WI38 (cell line): ENCODE results near the gene BDKRB2.

Source experiments
- H3K4me3 ChIP-seq: 2 replicates; pipeline ENCODE4 v1.5.1; 2011; ENCODE audit warnings: low read depth, mild to moderate bottlenecking, control low read depth, low read length
- TF ChIP-seq, protein P1 (sequence below): IDR thresholded peaks from 2 replicates; pipeline ENCODE4 v1.5.1; 2012; ENCODE audit warnings: low read depth, mild to moderate bottlenecking, control low read depth, low read length

Gene BDKRB2

GRCh38 chr14:96177766-96178375, 26.8 kb upstream of the BDKRB2 start:
- TF ChIP-seq, protein P1, sequence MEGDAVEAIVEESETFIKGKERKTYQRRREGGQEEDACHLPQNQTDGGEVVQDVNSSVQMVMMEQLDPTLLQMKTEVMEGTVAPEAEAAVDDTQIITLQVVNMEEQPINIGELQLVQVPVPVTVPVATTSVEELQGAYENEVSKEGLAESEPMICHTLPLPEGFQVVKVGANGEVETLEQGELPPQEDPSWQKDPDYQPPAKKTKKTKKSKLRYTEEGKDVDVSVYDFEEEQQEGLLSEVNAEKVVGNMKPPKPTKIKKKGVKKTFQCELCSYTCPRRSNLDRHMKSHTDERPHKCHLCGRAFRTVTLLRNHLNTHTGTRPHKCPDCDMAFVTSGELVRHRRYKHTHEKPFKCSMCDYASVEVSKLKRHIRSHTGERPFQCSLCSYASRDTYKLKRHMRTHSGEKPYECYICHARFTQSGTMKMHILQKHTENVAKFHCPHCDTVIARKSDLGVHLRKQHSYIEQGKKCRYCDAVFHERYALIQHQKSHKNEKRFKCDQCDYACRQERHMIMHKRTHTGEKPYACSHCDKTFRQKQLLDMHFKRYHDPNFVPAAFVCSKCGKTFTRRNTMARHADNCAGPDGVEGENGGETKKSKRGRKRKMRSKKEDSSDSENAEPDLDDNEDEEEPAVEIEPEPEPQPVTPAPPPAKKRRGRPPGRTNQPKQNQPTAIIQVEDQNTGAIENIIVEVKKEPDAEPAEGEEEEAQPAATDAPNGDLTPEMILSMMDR, result no peak

GRCh38 chr14:96178461-96179321, 25.9 kb upstream of the BDKRB2 start:
- no peak overlapping the region for H3K4me3 ChIP-seq

More at GRCh38 chr14:96177766-96178375, 26.8 kb upstream of the BDKRB2 start:
- H3K4me3 ChIP-seq, result no peak overlapping the region

GRCh38 chr14:96180043-96180874, 24.4 kb upstream of the BDKRB2 start:
- TF ChIP-seq, protein P1, result no peak
- no peak overlapping the region for H3K4me3 ChIP-seq

More at GRCh38 chr14:96178461-96179321, 25.9 kb upstream of the BDKRB2 start:
- TF ChIP-seq, protein P1, result no peak; the same call in 1 of the 2 replicates

- no peak overlapping the region for H3K4me3 ChIP-seq
- TF ChIP-seq, protein P1, result no peak
Observed at GRCh38 chr14:96181186-96182056, 23.2 kb upstream of the BDKRB2 start.

- TF ChIP-seq, protein P1, result no peak
- no peak overlapping the region for H3K4me3 ChIP-seq
Observed at GRCh38 chr14:96182546-96182945, 22.1 kb upstream of the BDKRB2 start.

- TF ChIP-seq, protein P1, result no peak
- H3K4me3 ChIP-seq, result no peak overlapping the region
Observed at GRCh38 chr14:96184737-96185136, 19.9 kb upstream of the BDKRB2 start.
